HTERT RPE-1 (cell line): ENCODE measurements around the gene ERCC2.
"Not testable (repeated sequence)": the region's sequence is repeated elsewhere in the genome, so short reads cannot be mapped to it uniquely, and the experiment has no call there.

Experiments used
- in situ Hi-C: fragments of 300-500 bp; cut with MboI; formaldehyde crosslinking; loops from 4 replicates; pipeline ENCODE4 v1.14.3; 2020; ENCODE audit warnings: low sequenced_read_pairs

Gene ERCC2

DNA sequence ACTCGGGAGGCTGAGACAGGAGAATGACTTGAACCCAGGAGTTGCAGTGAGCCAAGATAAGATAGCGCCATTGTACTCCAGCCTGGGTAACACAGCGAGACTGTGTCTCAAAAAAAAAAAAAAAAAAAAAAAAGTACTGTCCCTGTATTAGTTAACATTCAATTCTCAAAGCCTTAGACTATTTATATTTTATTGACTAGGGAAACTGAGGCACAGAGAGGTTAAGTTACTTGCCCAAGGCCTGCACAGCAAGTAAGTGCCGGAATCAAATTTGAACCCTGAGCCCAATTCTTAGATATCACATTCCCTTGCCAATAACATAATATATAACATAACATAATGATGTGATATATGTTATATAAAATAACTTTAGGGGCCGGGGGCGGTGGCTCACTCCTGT, 30.7 kb downstream of the ERCC2 start:
- in situ Hi-C loops: no loop called here

- in situ Hi-C loops: no loop called here
These were observed 33.6 kb downstream of the ERCC2 start for GRCh38 chr19:45336696-45337251.

DNA sequence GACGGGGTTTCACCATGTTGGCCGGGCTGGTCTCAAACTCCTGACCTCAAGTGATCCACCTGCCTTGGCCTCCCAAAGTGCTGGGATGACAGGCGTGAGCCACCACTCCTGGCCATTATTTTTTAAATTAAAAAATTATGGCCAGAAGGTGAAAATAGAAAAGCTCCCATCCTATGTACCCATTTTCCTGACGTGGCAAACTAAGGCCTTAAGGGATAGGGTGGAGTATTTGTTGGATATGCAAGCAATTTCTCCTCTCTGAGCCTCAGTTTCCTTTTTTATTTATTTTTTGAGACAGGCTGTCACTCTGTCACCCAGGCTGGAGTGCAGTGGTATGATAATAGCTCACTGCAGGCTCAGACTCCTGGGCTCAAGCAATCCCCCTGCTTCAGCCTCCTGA, 35.5 kb downstream of the ERCC2 start:
- in situ Hi-C loops: not testable (repeated sequence)

- in situ Hi-C loops: no loop called here
These were observed 36.6 kb downstream of the ERCC2 start for GRCh38 chr19:45333609-45334303.

DNA sequence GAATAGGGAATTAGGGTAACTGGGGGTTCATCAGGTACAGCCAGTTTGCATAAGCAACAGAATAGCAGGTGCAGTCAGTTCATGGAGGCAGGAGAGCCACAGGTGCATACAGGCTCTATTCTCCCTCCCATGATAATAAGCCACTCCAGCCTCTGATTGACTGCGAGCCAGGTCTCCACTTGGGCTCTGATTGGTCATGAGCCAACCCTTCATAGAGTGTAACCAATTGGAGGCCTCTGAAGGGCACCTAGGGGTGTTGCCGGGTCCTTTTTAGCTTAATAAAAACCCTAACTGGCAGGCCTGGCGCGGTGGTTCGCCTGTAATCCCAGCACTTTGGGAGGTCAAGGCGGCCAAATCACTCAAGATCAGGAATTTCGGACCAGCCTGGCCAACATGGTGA, 39.0 kb downstream of the ERCC2 start:
- in situ Hi-C loops: no loop called here

- in situ Hi-C loops: no loop called here
These were observed 42.8 kb downstream of the ERCC2 start for GRCh38 chr19:45327404-45328143.

DNA sequence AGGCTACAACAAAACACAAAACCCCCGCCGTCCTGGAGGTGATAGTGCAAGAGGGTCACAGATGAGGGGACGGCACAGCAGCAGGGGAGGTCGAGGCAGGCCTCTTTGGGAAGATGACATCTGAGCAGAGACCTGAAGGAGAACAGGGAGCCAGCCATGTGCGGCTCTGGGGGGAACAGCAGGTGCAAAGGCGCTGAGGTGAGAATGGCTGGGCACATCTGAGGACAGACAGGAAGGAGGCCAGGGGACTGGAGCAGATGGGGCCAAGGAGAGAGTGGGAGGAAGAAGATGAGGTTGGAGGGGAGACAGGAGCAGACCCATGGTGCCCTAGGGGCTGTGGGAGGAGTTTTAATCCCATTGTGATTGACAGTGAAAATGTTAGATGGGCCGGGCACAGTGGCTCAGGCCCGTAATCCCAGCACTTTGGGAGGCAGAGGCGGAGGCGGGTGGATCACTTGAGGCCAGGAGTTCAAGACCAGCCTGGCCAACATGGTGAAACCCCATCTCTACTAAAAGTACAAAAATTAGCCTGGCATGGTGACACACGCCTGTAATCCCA, 45.9 kb downstream of the ERCC2 start:
- in situ Hi-C loops: no loop called here

GRCh38 chr19:45323671-45324081, 46.7 kb downstream of the ERCC2 start:
- in situ Hi-C loops: no loop called here

GRCh38 chr19:45322744-45323281, 47.6 kb downstream of the ERCC2 start, which contains the start of gene CKM:
Gene CKM (minus strand): TSS chr19:45322875. CDS start chr19:45319713, 3,162 bp downstream.
- in situ Hi-C loops: no loop called here

- in situ Hi-C loops: no loop called here
These were observed 48.1 kb downstream of the ERCC2 start for GRCh38 chr19:45322311-45322710.

DNA sequence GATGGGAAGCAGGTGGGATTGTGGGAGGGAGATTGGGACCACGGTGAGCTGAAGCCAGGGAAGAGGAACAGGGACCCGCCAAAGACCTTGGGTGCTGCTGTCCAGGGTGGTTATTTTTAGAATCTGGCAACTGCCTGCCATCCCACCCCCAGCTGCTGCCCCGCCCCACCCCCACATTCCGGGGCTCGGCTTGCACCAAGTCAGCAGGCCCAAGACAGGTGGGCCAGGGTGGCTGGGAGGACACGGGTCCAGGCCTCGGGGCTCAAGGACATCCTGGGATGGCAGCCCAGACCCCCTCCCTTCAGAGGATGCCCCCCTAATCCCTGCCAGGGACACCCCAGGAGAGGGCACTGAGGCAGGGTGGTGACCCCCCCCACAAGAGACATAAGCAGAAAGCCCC, 48.5 kb downstream of the ERCC2 start:
- in situ Hi-C loops: no loop called here

GRCh38 chr19:45320997-45321775, 49.2 kb downstream of the ERCC2 start:
- in situ Hi-C loops: no loop called here

DNA sequence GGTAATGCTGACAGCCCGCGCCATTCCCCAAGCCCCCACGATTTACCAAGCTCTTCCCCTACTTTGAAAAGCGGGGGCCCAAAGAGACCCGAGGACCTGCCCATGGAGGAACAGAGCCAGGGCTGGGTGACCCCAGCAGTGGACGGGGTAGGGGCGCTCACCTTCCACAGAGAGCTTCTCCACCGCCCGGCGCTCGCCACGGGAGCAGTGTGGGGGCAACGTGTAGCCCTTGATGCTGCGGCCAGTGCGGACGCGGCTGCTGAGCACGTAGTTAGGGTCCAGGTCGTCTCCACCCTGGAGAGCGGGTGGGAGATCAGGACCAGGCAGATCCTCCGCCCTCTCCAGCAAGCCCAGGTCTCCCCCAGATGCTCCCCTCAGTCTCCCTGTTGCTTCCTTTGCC, 55.1 kb downstream of the ERCC2 start:
- in situ Hi-C loops: no loop called here

- in situ Hi-C loops: no loop called here
These were observed 55.6 kb downstream of the ERCC2 start for GRCh38 chr19:45314708-45315245.

GRCh38 chr19:45312285-45312684, 58.1 kb downstream of the ERCC2 start:
- in situ Hi-C loops: not testable (repeated sequence)

DNA sequence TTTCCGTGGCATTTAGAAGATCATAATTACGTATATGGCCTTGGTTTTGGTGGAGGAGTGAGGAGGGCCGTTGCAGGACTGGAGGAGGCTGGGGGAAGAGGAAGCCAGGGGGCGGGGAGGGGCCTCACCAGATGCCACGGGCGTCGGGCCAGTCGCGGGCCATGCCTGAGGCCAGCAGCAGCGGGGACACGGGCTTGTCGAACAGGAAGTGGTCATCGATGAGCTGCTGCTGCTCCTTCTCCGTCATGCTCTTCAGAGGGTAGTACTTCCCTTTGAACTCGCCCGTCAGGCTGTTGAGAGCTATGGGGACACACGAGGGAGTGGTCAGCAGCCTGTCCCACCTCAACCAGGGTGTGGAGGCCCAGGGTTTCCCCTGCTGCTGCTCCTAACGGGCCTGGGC, 58.8 kb downstream of the ERCC2 start:
- in situ Hi-C loops: no loop called here

GRCh38 chr19:45309322-45309721, 61.1 kb downstream of the ERCC2 start:
- in situ Hi-C loops: not testable (repeated sequence)

GRCh38 chr19:45307361-45307760, 63.0 kb downstream of the ERCC2 start:
- in situ Hi-C loops: no loop called here

- in situ Hi-C loops: no loop called here
These were observed 63.8 kb downstream of the ERCC2 start for GRCh38 chr19:45306518-45307027.

GRCh38 chr19:45306040-45306439, 64.3 kb downstream of the ERCC2 start:
- in situ Hi-C loops: no loop called here
